HG02623 (cell line): ENCODE results near the gene ADSL.

ENCODE experiments used
- ATAC-seq: cut with Tn5 transposase; IDR thresholded peaks from one replicate; pipeline ENCODE4 v1.9.1; 2021; ENCODE audit warnings: moderate library complexity; ENCODE audit not compliant: unreplicated experiment

ADSL gene

GRCh38 chr22:40403651-40404050 is 57.4 kb downstream of the ADSL start:
- no peak for ATAC-seq

DNA sequence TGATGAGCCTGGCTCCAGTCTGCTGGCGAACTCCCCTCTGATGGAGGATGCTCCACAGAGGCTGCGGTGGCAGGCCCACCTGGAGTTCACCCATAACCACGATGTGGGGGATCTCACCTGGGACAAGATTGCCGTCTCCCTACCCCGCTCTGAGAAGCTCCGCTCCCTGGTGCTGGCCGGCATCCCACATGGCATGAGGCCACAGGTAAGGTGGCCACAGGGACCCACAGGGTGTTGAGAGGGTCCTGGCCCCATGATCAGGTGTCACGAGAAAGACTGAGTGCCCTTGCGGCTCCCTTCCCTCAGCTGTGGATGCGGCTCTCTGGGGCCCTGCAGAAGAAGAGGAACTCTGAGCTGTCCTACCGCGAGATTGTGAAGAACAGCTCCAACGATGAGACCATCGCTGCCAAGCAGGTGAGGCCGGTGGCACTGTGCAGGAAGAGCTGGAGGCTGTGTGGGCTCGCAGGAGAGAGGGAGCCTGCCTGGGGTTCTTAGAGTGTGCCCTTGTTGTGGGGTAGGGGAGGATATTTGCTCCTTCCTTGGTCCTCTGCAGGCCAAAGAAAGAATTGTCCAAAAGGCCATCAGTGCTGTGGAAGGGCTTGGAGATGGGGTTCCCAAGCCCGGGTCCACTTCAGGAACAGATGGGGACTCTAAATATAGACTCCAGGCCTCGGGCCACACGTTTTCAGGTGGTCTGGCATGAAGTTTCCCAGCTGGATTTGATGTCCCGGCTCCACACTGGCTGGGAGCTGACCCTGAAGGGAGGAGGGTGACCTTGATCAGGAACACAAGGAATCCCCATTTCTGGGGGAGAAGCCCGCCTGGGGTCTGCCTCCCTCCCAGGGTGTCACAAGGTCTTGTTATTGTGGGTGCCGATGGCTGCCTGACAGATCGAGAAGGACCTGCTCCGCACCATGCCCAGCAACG is 58.2 kb downstream of the ADSL start:
- ATAC-seq = no peak

- ATAC-seq = no peak
Observed at GRCh38 chr22:40405178-40406062, 59.1 kb downstream of the ADSL start.

- no peak for ATAC-seq
Observed at GRCh38 chr22:40406063-40406890, 60.0 kb downstream of the ADSL start.

- ATAC-seq = no peak
Observed at GRCh38 chr22:40407021-40407761, 60.9 kb downstream of the ADSL start.

DNA sequence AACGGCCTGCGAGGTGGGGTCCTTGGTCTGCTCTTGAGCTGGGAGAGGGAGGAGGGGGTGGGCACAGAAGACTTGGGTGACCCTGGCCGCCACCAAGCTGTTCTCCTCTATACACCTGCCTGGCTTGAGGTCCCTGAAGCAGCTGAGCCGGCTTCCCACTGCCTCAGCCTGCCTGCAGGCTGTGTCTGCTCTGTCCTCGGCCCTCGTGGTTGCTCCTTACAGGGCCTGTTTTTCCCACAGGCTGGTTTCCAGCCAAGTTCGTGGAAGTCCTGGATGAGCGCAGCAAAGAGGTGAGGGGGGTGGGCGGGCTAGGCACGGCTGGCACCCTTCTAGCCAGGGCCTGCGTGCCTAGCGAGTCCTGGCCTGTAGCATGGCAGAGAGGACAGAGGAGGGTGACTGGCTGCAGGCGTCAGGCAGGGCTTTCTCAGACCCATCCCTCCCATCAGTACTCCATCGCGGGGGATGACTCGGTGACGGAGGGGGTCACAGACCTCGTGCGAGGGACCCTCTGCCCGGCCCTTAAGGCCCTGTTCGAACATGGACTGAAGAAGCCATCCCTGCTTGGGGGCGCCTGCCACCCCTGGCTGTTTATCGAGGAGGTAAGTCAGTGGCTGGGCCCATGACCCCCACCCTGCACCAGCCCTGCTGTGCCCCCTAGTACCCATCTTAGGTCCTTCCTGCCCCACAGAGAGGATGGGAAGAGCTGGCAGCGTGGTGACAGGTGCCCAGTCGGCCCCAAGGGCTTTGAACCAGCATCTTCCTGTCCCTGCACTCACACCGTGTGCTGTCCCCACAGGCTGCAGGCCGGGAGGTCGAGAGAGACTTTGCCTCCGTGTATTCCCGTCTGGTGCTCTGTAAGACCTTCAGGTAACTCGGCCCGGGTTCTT is 61.8 kb downstream of the ADSL start:
- ATAC-seq = no peak

DNA sequence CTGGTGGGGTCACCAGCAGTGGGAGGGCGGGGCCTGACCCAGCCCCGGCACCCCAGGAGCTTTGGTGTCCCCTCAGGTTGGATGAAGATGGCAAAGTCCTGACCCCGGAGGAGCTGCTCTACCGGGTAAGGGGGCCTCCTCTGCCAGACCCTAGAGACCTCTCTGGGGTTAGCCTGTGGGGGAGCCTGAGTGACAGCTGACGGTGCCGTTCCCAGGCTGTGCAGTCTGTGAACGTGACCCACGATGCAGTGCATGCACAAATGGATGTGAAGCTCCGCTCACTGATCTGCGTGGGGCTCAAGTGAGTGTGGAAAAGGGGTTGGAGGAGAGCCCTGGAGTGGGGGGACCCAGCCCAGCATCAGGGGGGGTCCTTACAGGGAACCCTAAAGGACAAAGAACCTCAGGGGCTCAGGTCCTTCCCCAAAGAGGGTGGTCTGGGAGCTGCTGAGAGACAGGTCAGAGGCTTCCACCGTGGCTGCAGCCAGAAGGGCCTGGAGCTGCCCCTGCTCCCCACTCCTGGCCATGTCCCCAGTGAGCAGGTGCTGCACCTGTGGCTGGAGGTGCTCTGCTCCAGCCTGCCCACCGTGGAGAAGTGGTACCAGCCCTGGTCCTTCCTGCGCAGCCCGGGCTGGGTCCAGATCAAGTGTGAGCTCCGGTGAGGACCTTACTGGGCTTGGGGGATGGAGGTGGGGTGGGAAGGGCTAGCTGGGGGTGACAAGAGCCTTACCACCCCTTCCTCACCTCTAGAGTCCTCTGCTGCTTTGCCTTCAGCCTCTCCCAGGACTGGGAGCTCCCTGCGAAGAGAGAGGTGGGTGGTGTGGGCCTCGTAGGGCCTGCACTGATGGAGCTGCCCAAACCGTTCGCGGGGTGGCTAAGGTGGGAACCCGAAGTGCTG is 62.7 kb downstream of the ADSL start:
- no peak for ATAC-seq

- ATAC-seq = no peak
Observed at GRCh38 chr22:40409613-40410113, 63.4 kb downstream of the ADSL start.

DNA sequence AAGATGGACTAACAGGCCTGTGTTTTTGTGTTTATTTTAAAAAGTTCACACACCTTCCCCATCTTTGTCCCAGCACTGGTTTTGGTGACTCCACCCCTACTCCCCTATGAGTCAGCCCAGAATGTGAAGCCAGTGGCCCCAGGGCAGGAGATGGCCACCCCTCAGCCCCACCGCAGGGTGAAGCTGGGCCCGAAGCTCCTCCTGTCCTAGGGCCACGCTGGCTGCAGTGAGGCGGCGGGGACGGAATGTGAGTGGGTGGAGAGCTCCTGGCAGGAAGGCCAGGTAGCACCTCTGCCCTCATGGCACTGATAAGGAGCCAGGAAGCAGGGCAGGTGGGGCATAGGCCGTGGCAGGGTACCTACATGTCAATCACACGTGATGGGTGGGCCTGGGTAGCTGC is 64.0 kb downstream of the ADSL start:
- no peak for ATAC-seq

DNA sequence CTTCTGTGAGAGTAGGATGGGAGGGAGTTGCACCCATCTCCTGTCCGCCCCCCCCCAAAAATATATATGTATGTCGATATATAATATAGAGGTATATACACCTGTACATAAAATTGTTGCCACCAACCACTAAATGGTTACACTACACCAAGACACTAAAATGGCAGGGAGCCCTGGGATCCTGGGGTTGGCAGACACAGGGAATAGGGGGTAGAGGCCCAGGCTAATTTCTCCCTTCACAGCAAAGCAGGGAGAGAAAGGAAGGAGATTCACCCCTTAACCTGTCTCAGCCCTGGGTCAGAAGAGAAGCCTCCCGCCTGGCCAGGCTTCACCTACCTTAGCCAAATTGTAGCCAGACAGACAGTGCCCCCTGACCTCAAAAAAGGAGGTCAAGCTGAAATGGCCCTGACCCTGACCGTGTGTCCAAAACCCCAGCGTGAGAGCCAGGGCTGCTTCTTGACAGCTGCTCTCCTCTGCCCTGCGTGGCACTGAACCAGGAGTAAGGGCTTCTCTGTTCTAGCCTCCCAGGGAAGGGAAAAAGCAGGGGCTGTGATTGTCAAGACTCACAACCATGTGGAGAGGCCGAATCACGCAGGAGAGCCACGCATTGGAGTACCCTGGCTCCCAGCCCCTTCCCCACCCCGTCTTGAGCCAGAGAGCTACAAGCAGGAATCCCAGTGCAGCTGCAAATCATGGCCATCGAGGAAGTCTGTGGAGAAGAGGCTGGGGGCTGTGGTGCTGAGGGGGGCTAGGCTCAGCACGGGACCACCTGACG is 64.6 kb downstream of the ADSL start:
- no peak for ATAC-seq

DNA sequence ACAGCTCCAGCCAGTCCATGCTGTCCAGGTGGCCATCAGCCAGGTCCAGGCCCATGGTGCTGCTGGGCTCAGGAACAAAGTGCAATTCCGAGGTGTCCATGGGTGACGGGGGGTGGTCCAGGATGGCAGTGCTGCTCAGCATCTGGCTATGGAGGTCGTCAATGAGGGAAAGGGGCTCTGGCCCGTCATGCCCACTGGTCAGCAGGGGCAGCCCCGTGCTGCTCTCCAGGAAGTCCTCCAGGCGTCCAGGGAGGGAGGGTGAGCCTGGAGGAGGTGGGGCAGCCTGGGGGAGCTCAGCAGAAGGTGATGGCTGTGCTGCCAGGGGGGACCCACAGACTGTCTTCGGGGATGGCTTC is 65.2 kb downstream of the ADSL start:
- no peak for ATAC-seq

- ATAC-seq = no peak
Observed at GRCh38 chr22:40412441-40412840, 66.1 kb downstream of the ADSL start.

DNA sequence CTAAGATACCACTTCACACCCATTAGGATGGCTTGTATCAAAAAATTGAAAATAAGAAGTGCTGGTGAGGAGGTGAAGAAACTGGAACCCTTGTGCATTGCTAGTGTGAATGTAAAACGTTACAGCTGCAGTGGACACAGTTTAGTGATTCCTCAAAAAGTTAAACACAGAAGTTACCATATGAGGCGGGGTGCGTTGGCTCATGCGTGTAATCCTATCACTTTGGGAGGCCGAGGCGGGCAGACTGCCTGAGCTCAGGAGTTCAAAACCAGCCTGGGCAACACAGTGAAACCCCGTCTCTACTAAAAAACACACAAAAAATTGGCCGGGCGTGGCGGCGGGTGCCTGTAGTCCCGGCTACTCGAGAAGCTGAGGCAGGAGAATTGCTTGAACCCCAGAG is 67.6 kb downstream of the ADSL start:
- ATAC-seq = no peak

- ATAC-seq = no peak
Observed at GRCh38 chr22:40414311-40414710, 68.0 kb downstream of the ADSL start.

DNA sequence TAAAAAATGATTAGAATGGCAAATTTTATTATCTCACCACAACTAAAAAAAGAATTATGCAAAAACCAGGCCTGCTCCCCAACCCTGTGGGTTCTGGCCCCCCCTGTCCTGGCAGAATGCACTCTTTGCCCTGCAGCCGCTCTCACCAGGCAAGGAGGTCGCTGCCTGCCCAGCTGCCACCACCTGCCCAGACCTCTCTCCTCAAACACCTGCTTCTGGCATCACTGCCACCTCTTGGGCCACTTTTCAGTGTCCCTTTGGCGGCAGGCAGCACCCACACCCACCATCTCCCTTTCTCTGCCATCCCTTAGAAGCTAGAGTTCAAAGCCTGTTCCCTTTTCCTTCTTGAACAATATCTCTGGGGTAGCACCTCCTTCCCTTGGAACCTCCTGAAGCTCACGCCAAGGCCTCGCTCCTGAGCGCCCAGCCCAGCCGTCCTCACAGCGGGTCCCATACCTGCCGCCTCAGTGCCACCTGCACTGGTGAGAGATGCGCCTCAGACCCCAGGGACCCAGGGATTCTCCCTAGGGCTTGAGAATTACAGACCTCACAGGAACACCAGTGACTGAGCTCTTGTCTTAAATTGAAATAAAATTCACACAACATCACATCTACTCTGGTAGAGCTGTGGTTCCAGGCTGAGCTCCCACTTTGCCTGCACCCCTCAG is 68.7 kb downstream of the ADSL start:
- no peak for ATAC-seq

- ATAC-seq = no peak
Observed at GRCh38 chr22:40415531-40416266, 69.4 kb downstream of the ADSL start.
